Subcutaneous adipose tissue (tissue), 4 donors: ENCODE results near the gene CSNK1A1. TPM values are rescaled to one million over a fixed set of nuclear protein-coding genes. Genes with fewer than 3 reads are reported as not detected.

ENCODE experiments used
- CTCF ChIP-seq: fragments of 450-650 bp; IDR thresholded peaks from one replicate; pipeline ENCODE4 v1.5.1; 2016; ENCODE audit warnings: low read depth, mild to moderate bottlenecking, control low read depth, antibody characterized with exemption, moderate library complexity
- total RNA-seq, 4 donors: library from RNA; depleted of rRNA; stranded (reverse); fragments of >200 nt; gene quantifications; one replicate each; pipeline ENCODE4 v1.1.0, GENCODE V29; 2016

CSNK1A1 gene
- total RNA-seq, 4 donors from 2014 or later: 149 to 210 (median 162) TPM

DNA sequence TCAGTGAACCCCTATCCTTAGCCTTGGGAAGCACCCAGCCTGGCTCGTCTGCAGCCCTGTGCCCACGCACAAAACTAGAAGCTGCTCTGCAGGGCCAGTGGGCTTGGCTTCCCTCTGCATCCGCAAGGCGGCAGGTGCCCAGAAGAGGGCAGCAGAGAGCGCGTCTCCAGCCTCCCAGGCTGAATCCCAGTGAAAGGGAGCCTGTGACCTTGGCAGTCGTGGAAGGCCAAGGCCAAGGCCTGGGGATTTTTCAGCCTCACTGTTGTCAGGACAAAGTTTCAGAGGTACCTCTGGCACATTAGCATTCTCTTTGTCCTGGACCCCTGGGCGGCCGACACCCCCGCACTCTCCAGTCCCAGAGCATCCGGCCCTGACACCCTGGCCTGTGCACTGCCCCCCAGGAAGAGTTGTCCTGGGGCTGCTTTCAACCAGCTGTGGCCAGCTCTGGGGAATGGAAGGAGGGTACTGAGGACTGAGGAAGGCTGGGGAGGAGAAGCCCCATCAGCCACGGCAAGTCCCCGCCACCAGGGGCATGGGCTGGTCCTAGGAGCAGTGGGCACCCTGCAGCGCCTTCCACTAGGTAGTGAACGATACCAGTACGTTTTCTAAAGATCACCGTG, 108.6 kb downstream of the CSNK1A1 start:
- no peak for TF ChIP-seq CTCF

Other genes with a start within 250 kb of the CSNK1A1 start
- gene GRPEL2, start 205.9 kb downstream of the CSNK1A1 start, total RNA-seq: 10 to 100 TPM in 3 of 4 donors, 1 to 10 TPM in 1; 9.3 to 20.4 (median 13.3) TPM
- gene PCYOX1L, start 193.4 kb downstream of the CSNK1A1 start, total RNA-seq: 1 to 10 TPM; 2.6 to 6.1 (median 3.1) TPM
- not detected for gene IL17B, start 172.1 kb downstream of the CSNK1A1 start, total RNA-seq
- 1 to 10 TPM; 1.5 to 7.5 (median 4.9) TPM for gene ARHGEF37, start 30.1 kb upstream of the CSNK1A1 start, total RNA-seq
- 1 to 10 TPM; 2.4 to 9.4 (median 4.4) TPM for gene PPARGC1B, start 178.9 kb upstream of the CSNK1A1 start, total RNA-seq